Panc1 (cell line): ENCODE data around the gene SEC61B. TPM values are rescaled to one million over a fixed set of nuclear protein-coding genes. Genes with fewer than 3 reads are reported as not detected.

Experiments
- ATAC-seq: fragments of 200-7000 bp; cut with Tn5 transposase; 2 replicates; pipeline ENCODE4 v1.9.1; 2020; ENCODE audit warnings: mild to moderate bottlenecking, moderate library complexity
- BruUV-seq: library from RNA; stranded (reverse); fragments of 400-500 nt; replicated peaks from 2 replicates; lab custom pipeline; 2021; lab: Mats Ljungman, UMichigan
- CTCF ChIA-PET: fragments of 300-600 bp; sonication (Branson Sonifier 250); formaldehyde crosslinking; loops from one replicate; lab custom pipeline; 2022; ENCODE audit warnings: antibody characterized with exemption; lab: Charles Lee
- POLR2A ChIA-PET: fragments of 300-600 bp; sonication (Branson Sonifier 250); formaldehyde crosslinking; loops from one replicate; lab custom pipeline; 2022; ENCODE audit warnings: antibody characterized with exemption; lab: Charles Lee
- DNase-seq: peaks from one replicate; pipeline ENCODE4 v3.0.0-alpha.2; 2010; ENCODE audit warnings: low read depth, low spot score
- H3K27ac ChIP-seq: 2 replicates; pipeline ENCODE4 v1.5.1; 2011; ENCODE audit warnings: mild to moderate bottlenecking, low read length, inconsistent platforms
- H3K27me3 ChIP-seq: fragments of 200-500 bp; sonication (Bioruptor generic); 2 replicates; pipeline ENCODE4 v1.6.0; 2014; ENCODE audit warnings: low read length, inconsistent platforms; ENCODE audit not compliant: control insufficient read depth, insufficient read depth
- H3K36me3 ChIP-seq: fragments of 200-500 bp; sonication (Bioruptor generic); 2 replicates; pipeline ENCODE4 v1.5.1; 2014; ENCODE audit warnings: inconsistent platforms, mild to moderate bottlenecking, low read length, moderate library complexity; ENCODE audit not compliant: control insufficient read depth, insufficient read depth
- H3K4me1 ChIP-seq: 2 replicates; pipeline ENCODE4 v1.5.1; 2011; ENCODE audit warnings: inconsistent platforms, mild to moderate bottlenecking, low read length, moderate library complexity; ENCODE audit not compliant: control insufficient read depth, insufficient read depth
- H3K4me3 ChIP-seq, 2 experiments: 2 replicates each; pipeline ENCODE4 v1.5.1; 2011 to 2012; ENCODE audit warnings: low read depth in 2 of 2, low read length in 2 of 2, mild to moderate bottlenecking in 2 of 2, inconsistent platforms in 1 of 2, moderate library complexity in 1 of 2
- H3K9me3 ChIP-seq: fragments of 200-500 bp; sonication (Bioruptor generic); 2 replicates; pipeline ENCODE4 v1.5.1; 2014; ENCODE audit warnings: low read depth, mild to moderate bottlenecking, inconsistent platforms, low read length, moderate library complexity; ENCODE audit not compliant: control insufficient read depth, insufficient read depth
- CTCF ChIP-seq: fragments of 450-650 bp; IDR thresholded peaks from 2 replicates; pipeline ENCODE4 v1.5.1; 2017; ENCODE audit warnings: mild to moderate bottlenecking
- POLR2AphosphoS5 ChIP-seq: IDR thresholded peaks from 2 replicates; pipeline ENCODE4 v1.6.1; 2012; ENCODE audit warnings: mild to moderate bottlenecking, low read depth, low read length, moderate library complexity
- REST ChIP-seq, 2 experiments: IDR thresholded peaks; 2 replicates each; pipeline ENCODE4 v1.6.1; 2011 to 2012; ENCODE audit warnings: low read depth in 2 of 2, control low read depth in 1 of 2, low read length in 1 of 2, mild to moderate bottlenecking in 1 of 2, moderate library complexity in 1 of 2; ENCODE audit not compliant: insufficient read depth in 1 of 2
- SIN3A ChIP-seq: IDR thresholded peaks from 2 replicates; pipeline ENCODE4 v1.6.1; 2012; ENCODE audit warnings: low read depth, mild to moderate bottlenecking, low read length, moderate library complexity, borderline replicate concordance; ENCODE audit not compliant: insufficient read depth
- TCF7L2 ChIP-seq: IDR thresholded peaks from 2 replicates; pipeline ENCODE4 v1.6.1; 2011; ENCODE audit warnings: mild to moderate bottlenecking, low read depth, low read length, inconsistent platforms
- in situ Hi-C: cut with HindIII; loops from 2 replicates; pipeline ENCODE4 v1.10.0; 2016; ENCODE audit warnings: low sequenced_read_pairs, low pct_unique_long_range_greater_than_20kb
- intact Hi-C: fragments of 100-400 bp; cut with micrococcal nuclease; formaldehyde crosslinking; loops from one replicate; pipeline ENCODE4 v1.10.0; 2022; ENCODE audit not compliant: unreplicated experiment
- total RNA-seq: library from RNA; stranded (reverse); gene quantifications from one replicate; pipeline ENCODE4 v1.2.1, GENCODE V29; 2021; ENCODE audit not compliant: unreplicated experiment

The SEC61B gene
- total RNA-seq, 1 experiment from 2014 or later: 90.4 TPM

GRCh38 chr9:99259231-99259918, 37.3 kb downstream of the SEC61B start:
- ChIA-PET CTCF (no interaction called here), POLR2A (no interaction called here)
- intact Hi-C loops (no loop called here), in situ Hi-C loops (no loop called here)
- peak; percentile 58 for ATAC-seq
- Histone ChIP-seq H3K4me3 (peak overlapping the region in 1 of 2 experiments; percentile 20; a peak in 2 of 4 replicates), H3K27me3 (no peaks in the 10 kb centered on the region), H3K9me3 (no peaks in the 10 kb centered on the region), H3K27ac (no peak overlapping the region), H3K36me3 (no peaks in the 10 kb centered on the region), H3K4me1 (no peaks in the 10 kb centered on the region)
- no peak for TF ChIP-seq SIN3A
- no peak for TF ChIP-seq CTCF
- TF ChIP-seq TCF7L2: no peak
- TF ChIP-seq REST (IDR thresholded peaks at IDR 0.05; ENCODE audit: insufficient read depth in 1 of 2, low read depth in 2 of 2, low read length in 1 of 2): no peak
- TF ChIP-seq POLR2AphosphoS5: no peak
- no TSS peak for BruUV-seq
- DNase-seq: no peak

- BruUV-seq: no TSS peak
- CTCF ChIA-PET: no interaction called here
- Histone ChIP-seq H3K27ac (no peak overlapping the region), H3K27me3 (no peaks in the 10 kb centered on the region), H3K36me3 (no peaks in the 10 kb centered on the region), H3K4me1 (no peaks in the 10 kb centered on the region), H3K4me3 (no peak overlapping the region), H3K9me3 (no peaks in the 10 kb centered on the region)
- POLR2A ChIA-PET: no interaction called here
- ATAC-seq: no peak
- no peak for TF ChIP-seq REST (IDR thresholded peaks at IDR 0.05; ENCODE audit: insufficient read depth in 1 of 2, low read depth in 2 of 2, low read length in 1 of 2)
- TF ChIP-seq CTCF: no peak
- no peak for TF ChIP-seq SIN3A
- TF ChIP-seq POLR2AphosphoS5: no peak
- no peak for TF ChIP-seq TCF7L2
- in situ Hi-C loops (no loop called here), intact Hi-C loops (loop anchor here (10.0 kb wide), 1 partner anchor 753 kb away; no protein-coding TSS in a partner anchor)
- no peak for DNase-seq
These were observed 39.8 kb downstream of the SEC61B start for GRCh38 chr9:99261923-99262322.
